ENCODE results near the gene ZNF277.

Gene ZNF277

DNA sequence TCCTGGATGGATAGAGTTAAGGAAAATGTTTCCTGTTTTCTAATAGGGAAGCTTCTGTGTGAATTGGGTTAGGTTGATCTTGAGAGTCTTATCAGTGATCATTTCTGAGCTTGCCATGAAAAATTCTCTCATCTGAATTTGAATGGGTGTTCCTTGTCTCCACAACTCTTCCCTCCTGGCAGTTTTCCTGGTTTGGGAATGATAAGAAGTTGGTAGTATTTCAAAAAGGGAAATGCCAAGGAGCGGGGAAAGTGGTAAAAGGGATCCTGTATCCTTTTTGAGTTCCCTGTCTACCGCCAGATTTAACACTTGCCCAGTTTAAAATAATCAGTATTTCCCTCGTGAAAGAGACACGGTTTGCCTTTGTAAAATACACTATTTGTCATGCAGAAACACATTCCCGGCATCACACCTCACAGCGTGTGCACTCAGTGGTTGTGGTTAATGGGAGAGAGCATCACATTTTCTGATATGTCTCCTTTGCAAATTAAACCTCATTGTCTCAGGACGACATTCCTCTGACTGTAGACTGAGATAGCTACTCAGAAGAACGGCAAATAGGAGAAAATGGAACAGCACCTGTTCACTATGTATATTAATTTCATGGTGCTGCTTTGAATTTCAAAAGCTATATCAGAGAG is 130.6 kb downstream of the ZNF277 start:
- no peak overlapping the region for H3K4me3 ChIP-seq (ENCODE audit: low read depth, low read length)
- no peak for DNase-seq (ENCODE audit: low read depth)
- TF ChIP-seq, protein P1, sequence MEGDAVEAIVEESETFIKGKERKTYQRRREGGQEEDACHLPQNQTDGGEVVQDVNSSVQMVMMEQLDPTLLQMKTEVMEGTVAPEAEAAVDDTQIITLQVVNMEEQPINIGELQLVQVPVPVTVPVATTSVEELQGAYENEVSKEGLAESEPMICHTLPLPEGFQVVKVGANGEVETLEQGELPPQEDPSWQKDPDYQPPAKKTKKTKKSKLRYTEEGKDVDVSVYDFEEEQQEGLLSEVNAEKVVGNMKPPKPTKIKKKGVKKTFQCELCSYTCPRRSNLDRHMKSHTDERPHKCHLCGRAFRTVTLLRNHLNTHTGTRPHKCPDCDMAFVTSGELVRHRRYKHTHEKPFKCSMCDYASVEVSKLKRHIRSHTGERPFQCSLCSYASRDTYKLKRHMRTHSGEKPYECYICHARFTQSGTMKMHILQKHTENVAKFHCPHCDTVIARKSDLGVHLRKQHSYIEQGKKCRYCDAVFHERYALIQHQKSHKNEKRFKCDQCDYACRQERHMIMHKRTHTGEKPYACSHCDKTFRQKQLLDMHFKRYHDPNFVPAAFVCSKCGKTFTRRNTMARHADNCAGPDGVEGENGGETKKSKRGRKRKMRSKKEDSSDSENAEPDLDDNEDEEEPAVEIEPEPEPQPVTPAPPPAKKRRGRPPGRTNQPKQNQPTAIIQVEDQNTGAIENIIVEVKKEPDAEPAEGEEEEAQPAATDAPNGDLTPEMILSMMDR (conservative IDR thresholded peaks at IDR 0.05; ENCODE audit: low read depth, low read length), result no peak

DNA sequence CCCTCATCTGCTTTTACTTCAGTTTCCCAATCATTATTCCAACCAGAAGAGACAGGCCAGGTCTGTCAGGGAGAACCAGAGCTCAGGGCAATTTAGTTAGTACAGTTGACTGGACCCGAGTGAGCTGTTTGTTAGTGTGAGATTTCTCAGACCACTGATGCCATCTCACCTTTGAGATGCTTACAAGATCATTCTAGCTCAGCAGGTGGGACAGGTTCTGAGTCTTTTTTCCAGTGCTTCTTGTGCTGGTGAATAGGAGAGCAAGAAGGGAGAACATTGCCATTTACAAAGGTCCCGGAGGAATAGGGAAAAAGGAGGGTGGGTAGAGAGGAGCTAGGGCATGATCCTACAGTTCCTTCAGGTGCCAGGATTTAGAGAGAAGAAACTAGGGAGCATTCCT is 131.4 kb downstream of the ZNF277 start:
- TF ChIP-seq, protein P1 (conservative IDR thresholded peaks at IDR 0.05; ENCODE audit: low read depth, low read length), result no peak

DNA sequence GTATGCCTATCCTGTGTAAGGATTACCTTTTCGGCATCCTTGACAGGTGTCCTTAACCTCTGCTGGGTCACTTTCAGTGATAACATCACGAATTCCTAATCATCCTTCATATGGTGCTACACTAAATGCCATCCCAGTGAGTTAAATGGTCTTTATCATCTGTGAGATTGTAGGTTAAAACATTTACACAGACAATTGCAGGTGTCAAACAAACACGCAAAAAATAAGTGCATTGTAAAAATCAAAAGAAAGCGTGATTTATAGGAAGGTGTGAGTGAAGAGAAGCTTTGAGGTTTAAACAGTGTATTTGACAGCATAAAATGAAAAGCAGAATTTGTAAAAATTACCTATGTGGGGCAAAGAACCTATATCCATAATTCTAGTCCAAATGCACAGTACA is 132.3 kb downstream of the ZNF277 start:
- TF ChIP-seq, protein P1 (conservative IDR thresholded peaks at IDR 0.05; ENCODE audit: low read depth, low read length), result no peak
- no peak for DNase-seq (ENCODE audit: low read depth)
- H3K4me3 ChIP-seq (ENCODE audit: low read depth, low read length), result no peak overlapping the region

More for the DNA sequence above, 131.4 kb downstream of the ZNF277 start:
- no peak for DNase-seq (ENCODE audit: low read depth)
- H3K4me3 ChIP-seq (ENCODE audit: low read depth, low read length), result no peak overlapping the region

DNA sequence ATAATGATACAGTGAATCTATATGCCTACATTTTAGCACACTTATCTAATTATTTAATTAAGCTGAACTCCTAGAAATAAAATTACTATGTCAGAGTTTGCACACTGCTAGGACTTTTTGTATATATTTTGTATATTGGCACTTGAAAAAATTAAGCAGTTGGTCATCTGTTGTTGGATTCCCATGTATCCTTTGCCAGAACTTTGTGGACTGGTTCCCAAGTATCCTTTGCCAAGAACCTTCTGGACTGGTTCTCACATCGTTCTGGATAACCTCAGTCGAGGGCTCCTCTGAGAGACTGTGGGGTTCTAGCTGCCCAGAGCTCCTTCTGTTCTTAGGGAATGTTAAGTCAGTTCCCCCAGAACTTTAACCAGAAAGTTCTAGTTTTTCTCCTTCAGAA is 135.0 kb downstream of the ZNF277 start:
- TF ChIP-seq, protein P1 (conservative IDR thresholded peaks at IDR 0.05; ENCODE audit: low read depth, low read length), result no peak
- DNase-seq (ENCODE audit: low read depth), result no peak
- no peak overlapping the region for H3K4me3 ChIP-seq (ENCODE audit: low read depth, low read length)

DNA sequence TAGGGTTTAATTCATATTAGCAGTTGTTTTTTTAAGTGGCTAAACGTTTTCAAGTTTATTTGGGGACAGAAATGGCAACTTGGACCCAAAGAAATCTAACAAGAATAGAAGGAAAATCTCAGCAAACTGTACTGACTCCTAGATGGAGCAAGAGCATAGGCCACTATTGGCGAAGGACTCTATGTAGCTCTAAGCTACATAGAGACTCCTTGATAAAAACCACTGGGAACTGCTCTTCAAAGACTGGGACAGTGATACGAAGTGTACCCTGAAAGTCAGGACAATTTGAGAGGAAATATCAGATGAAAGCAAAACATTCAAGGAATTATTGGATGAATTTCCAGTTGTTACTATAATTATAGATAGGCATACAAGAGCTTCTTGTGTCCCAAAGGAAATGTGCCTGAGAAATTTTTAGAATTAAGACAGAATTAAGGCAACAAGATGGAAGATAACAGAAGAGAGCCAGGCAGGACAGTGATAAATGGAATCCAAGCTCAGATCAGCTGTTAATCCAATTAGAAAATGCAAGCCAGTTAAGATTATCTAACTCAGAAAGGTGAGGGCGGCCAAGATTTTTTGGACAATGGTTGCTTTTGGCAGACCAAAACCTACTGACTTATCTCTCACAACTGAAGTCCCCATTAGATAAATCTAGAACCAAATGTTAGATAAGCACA is 140.0 kb downstream of the ZNF277 start:
- no peak overlapping the region for H3K4me3 ChIP-seq (ENCODE audit: low read depth, low read length)
- TF ChIP-seq, protein P1 (conservative IDR thresholded peaks at IDR 0.05; ENCODE audit: low read depth, low read length), result no peak
- no peak for DNase-seq (ENCODE audit: low read depth)

DNA sequence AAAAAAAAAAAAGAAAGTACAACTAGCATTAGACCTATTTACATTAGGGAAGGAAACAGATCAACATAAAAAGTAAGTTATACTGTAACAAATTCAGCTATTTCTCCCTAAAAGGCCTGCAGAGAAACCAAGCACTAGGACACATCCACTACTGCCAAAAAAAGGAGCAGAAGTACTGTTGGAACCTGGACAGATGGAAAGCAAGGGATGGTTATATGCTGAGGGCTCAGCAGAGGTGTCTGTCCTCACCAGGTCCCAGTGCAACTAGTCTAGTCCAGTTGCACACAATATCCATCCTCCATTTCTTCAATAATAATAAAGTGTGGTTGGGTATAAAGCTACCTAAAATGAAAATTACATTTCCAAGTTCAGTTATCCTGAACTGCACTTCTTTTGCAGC is 140.6 kb downstream of the ZNF277 start:
- no peak for DNase-seq (ENCODE audit: low read depth)
- H3K4me3 ChIP-seq (ENCODE audit: low read depth, low read length), result no peak overlapping the region
- TF ChIP-seq, protein P1 (conservative IDR thresholded peaks at IDR 0.05; ENCODE audit: low read depth, low read length), result no peak

DNA sequence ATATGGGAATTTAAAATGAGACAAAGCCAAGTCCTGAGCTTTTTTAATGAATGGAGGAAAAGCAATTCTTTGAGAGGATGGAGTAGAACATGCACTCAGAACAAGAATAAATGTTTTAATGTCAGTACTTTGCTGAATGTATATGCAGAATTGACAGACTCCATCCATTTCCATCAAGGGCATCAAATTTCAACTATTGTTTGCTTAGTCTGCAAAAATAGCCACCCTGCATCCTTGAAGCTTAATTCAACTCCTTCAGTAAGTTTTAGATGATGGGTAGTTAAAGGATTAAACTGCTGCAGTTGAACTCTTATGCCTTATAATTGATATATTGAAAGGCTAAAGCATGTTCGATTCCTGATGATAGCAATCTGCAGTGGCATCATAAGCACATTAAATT is 144.1 kb downstream of the ZNF277 start:
- H3K4me3 ChIP-seq (ENCODE audit: low read depth, low read length), result no peak overlapping the region
- no peak for DNase-seq (ENCODE audit: low read depth)
- TF ChIP-seq, protein P1 (conservative IDR thresholded peaks at IDR 0.05; ENCODE audit: low read depth, low read length), result no peak

Data from choroid plexus epithelial cell (primary cell).